CD4-positive, alpha-beta T cell treated with Interleukin-4 for 1 hour (primary cell): ENCODE data around the gene MLEC.
"Not testable (repeated sequence)": the region's sequence is repeated elsewhere in the genome, so short reads cannot be mapped to it uniquely, and the experiment has no call there.

Source experiments
- DNase-seq, 2 donors: peaks; one replicate each; pipeline ENCODE4 v3.0.0-alpha.2; 2020 to 2022

Gene MLEC

DNA sequence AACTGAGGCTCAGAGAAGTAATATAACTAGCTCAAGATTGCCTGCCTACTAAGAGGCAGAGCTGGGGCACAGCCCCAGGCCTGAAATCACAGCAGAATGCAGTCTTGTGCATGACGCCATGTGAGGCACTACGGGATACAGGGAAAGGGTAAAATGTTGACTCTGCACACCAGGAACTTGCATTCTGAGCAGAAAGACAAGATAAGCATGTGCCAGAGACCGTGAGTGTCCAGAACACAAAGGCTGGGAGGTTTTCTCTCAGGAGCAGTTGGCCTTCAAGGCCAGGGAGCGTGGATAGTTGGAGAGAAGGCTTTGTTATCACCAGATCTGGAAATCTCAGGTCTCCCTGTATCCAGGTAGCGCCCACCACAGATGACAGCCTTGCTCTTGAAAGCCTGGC lies 23.2 kb upstream of the MLEC start:
- no peak for DNase-seq

DNA sequence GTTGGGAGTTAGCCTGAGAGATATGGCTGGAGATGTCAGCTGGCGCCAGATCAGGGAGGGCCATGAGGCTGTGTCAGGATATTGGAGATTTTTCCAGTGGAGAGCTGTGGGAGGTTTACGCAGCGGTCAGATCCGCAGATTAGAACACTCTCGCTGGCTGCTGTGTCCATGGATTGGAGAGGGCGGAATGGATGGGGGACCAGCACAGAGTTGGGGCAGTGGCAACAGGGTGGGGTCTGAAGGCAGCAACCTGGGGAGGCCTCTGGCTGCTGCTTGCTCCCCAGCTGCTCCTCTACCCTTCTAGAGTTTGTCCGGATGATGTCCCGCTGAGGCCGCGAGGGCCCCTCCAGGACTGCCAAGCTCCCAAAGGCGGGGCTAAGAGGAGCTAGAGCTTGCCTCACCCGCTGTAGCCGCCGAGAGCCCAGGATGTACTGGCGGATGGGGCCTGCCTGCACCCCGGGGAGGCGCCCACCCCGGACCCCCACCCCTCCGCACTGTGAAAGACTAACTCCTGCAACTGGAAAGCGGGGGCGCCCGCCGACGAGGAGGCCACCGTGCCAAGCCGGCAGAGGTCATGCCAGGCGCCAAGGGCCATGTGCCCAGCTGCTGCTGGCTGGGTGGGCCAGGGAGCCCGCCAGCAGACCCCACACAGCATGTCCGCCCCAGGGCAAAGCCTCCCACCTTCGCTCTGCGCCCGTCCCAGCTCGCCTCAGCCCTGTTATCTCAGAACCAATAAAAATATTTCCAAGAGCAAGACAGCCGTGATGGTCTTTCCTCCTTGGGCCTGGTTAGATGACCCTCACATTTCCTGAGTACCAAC lies 20.2 kb upstream of the MLEC start:
- no peak for DNase-seq

DNA sequence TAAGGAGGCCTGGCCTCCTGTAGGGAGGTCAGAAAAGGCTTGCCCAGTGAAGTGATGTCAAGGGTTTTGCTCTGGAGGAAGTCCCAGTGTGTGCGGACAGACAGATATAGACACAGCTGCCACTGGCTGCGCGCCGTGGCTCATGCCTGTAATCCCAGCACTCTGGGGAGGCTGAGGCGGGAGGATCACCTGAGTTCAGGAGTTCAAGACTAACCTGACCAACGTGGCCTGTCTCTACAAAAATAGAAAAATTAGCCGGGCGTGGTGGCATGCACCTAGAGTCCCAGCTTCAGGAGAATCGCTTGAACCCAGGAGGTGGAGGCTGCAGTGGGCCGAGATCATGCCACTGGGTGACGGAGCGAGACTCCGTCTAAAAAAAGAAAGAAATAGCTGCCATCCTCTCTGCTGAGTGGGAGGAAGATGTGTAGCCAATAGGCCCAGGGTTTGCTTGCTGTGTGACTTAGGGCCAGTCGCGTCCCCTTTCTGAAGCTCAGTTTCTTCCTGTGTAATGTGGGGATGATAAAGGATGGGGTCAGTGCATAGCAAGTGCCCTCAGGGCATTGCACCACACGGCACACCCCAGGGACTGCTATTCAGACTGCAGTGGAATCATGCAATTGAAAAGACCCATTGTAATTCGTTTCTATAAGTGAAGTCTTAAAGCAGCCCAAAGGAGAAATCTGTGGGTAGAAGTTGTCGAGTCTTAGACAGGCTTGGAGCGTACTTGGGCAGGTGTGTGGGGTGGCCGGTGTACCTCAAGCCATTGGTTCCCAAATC lies 18.7 kb upstream of the MLEC start:
- DNase-seq = no peak

DNA sequence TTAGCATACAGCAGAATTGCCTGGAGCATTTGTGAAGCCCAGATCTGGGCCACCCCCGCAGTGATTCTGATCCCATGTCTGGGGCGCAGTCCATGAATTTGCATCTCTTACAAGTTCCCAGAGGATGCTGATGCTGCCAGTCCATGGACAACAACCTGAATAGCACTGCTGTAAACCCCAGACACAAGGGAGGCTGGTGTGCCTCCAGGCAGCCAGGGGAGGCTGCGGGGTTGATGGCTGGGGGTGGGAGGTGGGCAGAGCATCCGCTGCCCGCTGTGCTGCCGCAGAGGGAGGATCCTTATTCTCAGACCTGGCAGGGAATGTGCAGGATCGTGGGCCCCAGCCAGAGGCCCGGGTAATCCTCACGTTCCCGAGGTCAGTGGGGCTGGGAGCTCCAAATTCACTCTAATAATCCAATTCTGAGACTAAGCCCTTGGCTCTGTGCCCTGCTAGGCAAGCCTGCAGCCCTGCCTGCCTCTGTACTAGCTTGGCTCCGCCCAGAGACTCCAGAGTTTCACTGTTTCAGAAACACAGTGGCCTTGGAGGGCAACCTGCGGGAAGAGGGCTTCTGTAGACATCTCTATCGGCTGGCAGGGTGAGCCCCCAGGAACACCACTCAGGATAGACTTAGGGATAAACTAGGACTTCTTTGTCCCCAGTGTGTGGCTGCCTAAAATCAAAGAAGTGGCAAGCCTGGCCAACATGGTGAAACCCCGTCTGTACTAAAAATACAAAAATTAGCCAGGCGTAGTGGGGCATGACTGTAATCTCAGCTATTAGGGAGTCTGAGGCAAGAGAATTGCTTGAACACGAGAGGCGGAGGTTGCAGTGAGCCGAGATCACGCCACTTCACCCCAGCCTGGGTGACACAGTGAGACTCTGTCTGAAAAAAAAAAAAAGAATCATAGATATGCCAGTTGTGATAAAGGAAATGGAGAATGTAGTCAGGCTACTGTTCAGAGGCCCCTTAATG lies 17.8 kb upstream of the MLEC start:
- DNase-seq = peak in 1 of 2 donors; percentile 33

DNA sequence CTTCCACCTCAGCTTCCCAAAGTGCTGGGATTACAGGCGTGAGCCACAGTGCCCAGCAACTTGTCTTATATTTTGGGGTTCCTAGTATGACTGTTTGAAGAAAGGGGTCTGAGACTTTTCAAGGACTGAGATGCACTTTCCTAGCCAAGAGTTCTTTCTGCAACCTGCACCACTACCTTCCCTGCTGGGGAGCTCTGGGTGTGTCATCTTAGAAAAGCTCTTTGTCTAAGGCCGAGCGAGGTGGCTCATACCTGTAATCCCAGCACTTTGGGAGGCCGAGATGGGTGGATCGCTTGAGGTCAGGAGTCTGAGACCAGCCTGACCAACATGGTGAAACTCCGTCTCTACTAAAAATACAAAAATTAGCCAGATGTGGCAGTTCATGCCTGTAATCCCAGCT lies 16.7 kb upstream of the MLEC start:
- not testable (repeated sequence) for DNase-seq

DNA sequence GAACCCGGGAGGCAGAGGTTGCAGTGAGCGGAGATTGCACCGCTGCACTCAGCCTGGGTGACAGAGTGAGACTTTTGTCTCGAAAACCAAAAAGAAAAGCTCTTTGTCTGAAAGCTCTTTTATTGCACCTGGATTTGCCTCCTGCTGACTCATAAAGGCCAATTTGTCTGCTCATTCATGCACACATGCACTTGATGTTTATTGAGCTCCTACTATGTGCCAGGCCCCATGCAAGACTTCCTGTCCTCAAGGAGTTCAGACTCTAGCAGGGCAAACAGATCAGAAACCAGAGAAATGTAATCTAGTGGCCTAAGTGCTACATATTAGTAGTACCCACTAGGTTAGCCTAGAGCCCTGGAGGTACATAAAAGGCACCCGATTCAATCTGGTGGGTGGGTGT lies 16.3 kb upstream of the MLEC start:
- DNase-seq = no peak

DNA sequence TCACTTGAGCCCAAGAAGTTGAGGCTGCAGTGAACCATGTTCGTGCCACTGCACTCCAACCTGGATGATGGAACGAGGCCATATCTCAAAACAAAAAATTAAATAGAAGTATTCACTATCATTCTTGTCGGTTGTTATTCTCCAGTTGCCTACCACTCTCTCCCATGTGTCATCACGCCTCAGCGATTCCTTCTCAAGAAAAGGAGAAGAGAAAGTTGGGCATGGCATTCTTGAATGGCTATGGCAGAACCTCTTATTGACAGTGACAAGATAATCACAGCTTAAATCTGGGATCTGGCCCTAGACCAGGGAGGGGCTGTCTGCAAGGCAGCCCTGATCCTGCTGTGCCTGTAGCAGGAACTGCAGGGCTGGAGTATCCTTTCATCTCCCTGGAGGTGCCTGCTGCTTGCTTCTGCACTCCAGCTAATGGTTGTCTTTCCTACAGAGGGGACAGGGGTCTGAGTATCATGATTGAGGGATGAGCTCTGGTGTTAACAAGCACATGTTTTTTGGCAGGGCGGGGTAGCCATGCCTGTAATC lies 12.8 kb upstream of the MLEC start:
- peak in 1 of 2 donors; percentile 40 for DNase-seq

DNA sequence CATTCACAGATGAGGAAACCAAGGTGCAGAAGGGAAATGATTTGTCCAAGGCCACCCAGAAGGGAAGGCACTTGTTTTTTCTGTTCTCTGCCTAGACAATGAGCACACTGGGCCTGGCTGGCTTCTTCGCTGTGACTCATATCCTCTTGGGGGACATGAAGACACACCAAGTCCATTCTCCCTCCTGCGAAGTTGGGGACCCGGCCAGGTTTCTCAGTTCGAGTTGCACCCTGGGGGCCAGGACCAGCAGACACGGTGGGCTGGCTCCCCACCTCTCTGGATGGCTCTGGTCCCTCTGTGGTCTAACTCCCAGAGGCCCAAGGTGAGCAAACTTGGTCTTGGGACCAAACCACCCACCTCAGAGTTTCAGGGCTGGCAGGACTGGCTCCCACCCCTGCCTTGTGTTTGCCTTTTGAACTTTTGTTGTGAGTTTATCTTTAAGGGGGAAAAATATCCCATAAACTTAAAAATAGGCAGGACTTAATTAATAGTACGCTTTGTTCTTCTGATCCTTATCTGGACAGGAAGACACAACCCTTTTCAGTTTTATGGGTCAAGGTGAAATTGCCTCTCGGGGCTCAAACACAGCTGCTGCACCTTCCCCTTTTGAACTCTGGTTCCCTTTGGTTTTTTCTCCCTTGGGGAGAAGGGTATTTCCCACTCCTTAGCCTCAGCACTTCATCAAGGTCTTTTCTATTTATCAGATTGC lies 9.0 kb upstream of the MLEC start:
- DNase-seq = peak in 1 of 2 donors; percentile 20

DNA sequence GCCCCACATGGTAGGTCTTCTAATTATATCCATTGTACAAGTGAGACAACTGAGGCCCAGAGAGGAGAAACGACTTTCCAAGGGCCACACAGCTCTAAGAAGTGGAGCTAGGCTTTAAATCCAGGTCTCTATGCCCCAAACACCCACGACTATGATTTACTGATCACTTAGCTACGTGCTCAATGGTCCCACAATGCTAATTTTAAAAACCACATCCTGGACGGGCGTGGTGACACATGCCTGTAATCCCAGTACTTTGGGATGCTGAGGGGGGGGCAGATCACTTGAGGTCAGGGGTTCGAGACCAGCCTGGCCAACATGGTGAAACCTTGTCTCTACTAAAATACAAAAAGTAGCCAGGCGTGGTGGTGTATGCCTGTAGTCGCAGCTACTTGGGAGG lies 8.4 kb upstream of the MLEC start:
- no peak for DNase-seq

DNA sequence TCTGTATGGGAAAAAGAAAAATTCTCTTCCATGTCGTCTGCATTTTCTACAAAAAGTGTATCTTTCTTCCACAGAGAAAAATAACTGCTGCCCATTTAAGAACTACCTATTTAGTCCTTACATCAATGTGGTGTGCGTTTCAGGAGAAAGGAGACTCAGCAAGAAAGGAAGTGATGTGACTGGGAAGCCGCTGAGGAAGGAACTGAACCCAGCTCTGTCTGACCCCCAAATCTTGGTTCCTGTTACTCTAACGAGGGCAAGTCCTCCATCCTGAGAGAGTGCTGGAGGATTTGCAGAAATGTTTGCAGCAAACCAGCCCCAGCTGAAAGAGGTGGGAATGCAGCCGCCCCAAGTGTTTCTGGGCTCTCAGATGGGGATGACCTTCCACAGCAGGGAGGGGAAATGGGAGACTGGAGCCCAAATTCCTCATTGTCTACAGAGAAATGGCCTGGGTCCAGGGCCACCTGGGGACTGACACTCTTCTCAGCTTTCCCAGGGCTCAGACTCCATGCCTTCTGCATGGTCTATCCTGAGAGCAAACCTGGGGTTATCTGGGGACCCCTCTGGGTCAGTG lies 6.7 kb upstream of the MLEC start:
- peak in 1 of 2 donors; percentile 21 for DNase-seq

DNA sequence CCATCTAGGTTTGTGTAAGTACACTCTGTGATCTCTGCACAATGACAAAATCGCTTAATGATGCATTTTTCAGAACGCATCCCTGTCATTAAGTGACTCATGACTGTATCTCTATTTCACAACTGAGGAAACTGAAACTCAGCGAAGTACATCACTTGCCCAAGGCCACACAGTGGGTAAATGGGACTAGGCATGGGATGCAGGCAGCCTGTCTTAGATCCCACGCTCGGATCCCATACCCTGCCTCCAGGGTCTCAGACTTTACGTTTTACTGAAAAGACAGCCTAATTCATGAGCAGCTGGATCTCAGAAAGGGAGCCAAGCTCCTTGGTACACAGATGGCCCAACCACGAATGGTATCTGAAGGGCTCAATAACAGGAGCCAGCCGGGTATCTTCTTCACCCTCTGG lies 2.4 kb upstream of the MLEC start:
- DNase-seq = no peak

DNA sequence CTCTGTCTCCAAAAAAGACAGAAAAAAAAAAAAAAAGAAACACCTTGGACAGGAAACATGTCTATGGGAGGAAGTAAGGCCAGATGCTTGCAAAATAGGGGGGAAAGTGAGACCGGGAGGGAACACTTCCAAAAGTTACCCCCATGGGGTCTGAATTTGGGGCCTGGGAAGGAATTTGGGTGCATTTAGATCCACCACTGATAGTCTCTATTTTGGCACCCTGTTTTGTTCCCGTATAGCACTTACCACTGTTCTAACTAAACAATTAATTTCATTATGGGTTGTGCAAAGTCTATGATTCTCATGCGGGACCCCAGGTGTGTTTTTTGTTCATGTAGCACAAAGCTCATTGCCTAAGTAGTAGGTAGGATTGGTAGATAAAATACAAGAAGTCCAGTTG lies 1.4 kb upstream of the MLEC start:
- no peak for DNase-seq

DNA sequence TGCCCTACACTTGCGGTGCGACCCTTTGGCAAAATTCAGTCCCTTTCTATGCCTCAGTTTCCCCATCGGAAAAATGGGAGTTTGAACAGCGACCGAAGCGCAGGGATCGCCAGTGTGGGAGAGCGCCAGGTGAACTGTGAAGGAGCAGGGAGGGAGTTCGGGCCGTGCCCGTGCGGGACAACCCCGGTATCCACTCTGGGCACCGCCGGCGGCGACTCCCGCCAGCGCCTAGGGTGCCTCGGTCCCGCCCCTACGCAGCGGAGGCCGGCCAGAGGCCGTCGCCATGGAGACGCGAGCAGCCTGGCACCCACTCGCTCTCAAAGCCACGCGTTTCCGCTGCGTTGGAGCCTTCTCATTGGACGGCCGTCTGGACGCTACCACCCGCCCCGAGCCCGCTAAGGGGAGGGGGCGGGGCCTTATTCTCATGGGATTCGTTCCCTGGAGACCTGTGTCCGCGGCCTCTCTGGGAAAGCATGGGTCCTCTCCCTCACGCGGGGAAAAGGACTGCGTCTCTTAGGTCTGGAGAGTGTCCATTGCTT lies 729 bp upstream of the MLEC start:
- DNase-seq = peak; percentile 97 to 98

DNA sequence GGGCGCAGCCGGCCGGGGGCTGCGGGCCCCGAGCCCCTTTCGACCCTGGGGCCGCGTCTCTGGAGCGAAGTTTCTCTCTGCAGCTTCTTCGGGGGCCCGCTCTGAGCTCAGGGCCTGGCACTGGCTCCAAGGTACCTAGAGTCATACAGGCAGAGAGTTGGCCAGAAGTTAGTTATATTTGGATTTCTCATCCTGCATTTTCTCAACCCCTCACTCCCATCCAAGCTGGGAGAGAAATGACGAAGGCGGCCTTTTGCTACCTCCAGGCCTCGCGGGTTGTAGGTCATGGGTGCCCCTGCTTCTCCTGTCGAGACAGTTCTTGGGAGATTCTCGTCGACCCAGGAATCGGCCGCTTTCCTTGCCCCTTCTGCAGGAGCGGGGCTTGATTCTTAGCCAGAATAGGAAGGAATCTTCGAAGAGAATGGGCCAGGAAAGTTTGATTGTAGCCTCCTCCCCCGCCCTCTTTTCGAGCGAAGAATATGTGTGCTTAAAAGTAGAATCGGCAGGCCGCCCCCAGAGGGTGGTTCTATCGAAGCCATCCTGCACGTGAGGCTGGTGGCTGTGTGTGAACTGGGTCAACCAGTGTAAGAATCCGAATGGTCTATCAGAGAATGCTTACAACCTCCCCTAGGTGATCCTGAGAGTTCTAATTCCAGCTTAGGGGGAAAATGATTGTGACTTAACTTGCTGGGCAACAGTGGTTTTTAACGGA lies 785 bp downstream of the MLEC start:
- peak; percentile 27 to 38 for DNase-seq

DNA sequence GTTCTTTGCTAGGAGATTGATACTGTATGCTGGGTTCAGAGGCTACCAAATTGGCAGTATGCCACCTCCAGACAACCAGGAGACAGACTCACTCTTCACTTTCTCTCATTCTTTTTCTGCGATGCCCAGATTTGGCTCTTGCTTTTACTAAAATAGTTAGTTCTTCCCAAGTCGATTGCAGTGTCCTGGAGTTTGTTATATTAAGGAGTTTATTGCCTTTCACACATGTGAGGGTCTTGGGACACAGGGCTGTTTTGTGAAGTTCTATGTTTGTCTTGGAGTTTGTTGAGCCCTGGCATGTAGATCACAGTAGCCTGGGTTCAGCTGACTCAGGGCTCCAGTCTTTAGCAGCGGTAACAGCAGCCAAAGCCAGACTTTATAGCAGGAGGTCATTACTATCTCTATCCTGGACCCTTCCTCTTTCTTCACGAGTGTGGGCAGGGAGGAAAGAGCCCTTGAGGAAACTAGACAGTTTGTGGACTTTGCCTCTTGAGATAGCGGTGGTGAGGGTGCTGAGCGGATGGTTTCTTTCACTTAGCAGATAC lies 1.6 kb downstream of the MLEC start:
- no peak for DNase-seq

DNA sequence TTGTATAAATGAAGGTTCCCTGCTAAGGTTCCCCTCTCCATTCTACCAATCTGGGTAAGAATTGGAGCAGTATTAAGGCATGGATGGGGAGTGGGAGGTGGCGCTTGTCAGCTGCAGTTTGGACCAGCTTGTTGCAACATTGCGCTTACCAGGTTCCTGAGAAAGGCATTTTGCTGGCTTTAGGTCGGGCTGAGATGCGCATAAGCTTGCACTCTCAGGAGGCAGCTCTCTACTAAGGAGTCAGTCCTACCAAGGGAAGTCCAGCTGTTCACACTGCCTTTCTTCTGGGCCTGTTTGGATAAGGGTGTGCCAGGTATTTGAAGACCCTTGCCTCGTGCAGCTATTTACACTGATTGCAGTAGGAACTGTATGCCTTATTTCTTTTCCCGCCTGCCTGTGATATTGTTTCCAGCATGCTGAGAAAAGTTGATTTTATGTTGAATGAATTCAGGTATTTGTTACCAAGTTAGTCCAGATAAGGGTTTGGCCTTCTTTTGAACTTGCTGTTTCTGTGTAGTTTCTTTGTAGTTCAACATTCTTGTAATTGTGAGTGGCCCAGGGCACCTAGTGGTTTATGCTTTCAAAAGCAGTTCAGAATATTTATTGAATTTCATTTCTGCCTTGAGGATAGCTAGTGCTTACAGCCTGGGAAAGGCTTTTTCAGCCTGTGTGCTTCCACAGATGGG lies 2.6 kb downstream of the MLEC start:
- no peak for DNase-seq

DNA sequence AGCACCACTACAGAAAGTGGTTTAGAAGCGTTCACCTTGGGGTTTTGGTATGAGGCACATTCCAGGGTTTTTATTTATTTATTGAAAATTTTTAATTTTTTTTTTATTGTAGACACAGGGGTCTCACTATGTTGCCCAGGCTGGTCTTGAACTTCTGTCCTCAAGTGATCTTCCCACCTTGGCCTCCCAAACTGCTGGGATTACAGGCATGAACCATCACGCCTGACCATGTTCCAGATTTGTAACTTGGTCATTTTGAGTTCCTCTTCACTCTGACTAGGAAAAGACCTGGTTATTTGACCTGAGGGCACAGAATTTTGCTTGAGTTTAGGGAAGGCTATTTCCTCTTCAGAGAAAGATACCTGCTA lies 3.1 kb downstream of the MLEC start:
- no peak for DNase-seq

DNA sequence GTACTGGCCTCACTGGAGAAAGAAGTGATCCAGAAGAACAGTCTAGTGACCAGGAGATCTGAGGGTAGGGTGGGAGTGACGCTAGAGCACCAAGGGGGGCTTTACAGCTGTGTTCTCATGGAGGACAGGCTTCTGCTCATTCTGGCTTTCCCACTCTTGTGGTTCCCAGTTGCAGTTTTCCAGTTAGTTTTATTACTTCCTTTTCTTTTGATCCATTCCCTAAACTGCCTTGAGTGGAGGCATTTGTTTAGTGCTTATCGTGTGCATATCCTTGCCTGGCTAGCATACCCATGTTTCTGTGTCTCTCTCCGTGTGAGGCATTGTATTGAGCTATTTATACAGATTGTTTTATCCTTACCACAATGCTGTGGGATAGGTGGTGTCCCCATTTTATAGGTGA lies 4.0 kb downstream of the MLEC start:
- no peak for DNase-seq

DNA sequence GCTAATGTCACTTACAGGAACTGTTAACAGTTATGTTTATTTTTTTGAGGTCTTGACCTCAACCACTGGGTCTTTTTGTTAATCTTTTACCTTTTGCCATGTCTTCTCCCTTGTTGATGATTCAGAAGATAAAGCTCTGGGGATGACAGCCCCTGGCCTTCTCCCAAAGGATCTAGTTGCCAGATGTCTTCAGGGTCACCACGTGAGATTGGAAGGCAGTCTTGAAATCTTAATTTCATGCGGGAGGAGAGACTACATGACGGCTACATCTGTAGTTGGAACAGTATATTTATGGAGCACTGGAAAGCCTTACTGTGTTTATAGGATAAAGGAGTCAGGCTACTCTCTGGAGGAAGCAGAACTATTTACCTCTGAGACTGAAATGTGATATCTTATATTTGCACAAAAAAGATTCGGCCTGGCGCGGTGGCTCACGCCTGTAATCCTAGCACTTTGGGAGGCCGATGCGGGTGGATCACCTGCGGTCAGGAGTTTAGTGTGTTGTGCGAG lies 5.6 kb downstream of the MLEC start:
- no peak for DNase-seq

DNA sequence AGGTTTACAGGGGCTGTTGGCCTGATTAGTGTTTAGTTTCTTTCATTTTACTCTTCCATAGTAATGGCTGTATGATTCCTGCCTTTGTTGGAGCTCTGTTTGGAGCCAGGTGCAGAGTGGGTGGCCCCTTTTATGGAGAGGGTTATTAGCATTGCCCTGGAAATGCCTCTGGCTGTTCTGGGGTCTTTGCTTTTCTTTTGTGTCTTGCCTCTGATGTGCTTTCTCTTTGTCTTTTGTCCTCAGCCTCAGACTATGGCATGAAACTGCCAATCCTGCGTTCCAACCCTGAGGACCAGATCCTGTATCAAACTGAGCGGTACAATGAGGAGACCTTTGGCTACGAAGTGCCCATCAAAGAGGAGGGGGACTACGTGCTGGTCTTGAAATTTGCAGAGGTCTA lies 6.9 kb downstream of the MLEC start:
- DNase-seq = no peak
